PC-3 (cell line): ENCODE results near the gene WWC2.

Experiments used
- CTCF ChIP-seq: fragments of 300-600 bp; sonication (generic); conservative IDR thresholded peaks from 2 replicates; pipeline ENCODE4 v1.5.1; 2017; ENCODE audit warnings: antibody characterized with exemption, low read depth, mild to moderate bottlenecking, low read length
- EZH2 ChIP-seq: fragments of 300-600 bp; sonication (generic); IDR thresholded peaks from one replicate; pipeline ENCODE4 v1.6.1; 2017; ENCODE audit warnings: antibody characterized with exemption, mild to moderate bottlenecking, low read length; ENCODE audit not compliant: unreplicated experiment
- EZH2phosphoT487 ChIP-seq: fragments of 300-600 bp; sonication (generic); IDR thresholded peaks from 2 replicates; pipeline ENCODE4 v1.6.1; 2018; ENCODE audit warnings: mild to moderate bottlenecking, antibody characterized with exemption, low read length, borderline replicate concordance

DNA sequence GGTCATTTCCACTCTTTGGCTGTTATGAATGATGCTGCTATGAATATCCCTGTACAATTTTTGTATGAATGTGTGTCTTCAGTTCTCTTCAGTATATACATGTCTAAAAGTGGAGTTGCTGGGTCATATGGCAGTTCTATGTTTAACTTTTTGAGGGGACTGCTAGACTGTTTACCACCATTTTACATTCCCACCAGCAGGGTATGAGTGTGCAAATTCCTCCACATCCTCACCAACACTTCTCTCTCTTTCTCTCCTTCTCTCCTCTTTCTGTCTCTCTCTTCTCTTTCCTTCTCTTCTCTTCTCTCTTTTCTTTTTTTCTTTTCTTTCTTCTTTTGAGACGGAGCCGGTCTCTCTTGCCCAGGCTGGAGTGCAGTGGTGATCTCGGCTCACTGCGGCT, 7.8 kb downstream of the WWC2 start:
- TF ChIP-seq CTCF (no peak), EZH2phosphoT487 (no peak), EZH2 (no peak)
